K562 (cell line): Measurements from ENCODE around the gene ACCSL. TPM values are rescaled to one million over a fixed set of nuclear protein-coding genes. Genes with fewer than 3 reads are reported as not detected.

Experiments used
- ATAC-seq: fragments of 200-7000 bp; cut with Tn5 transposase; 3 replicates; pipeline ENCODE4 v1.9.1; 2020; ENCODE audit warnings: moderate library complexity
- BruUV-seq: library from RNA; stranded (reverse); fragments of 400-500 nt; replicated peaks from 2 replicates; lab custom pipeline; 2021; lab: Mats Ljungman, UMichigan
- CTCF ChIA-PET: fragments of 300-600 bp; formaldehyde crosslinking; extraction: SDS; loops from one replicate; lab custom pipeline; 2021; ENCODE audit warnings: low intra/inter-chr PET ratio; lab: Yijun Ruan, JAX
- POLR2A ChIA-PET: fragments of 300-600, 350-650 bp; sonication (Branson Sonifier 250); formaldehyde crosslinking; extraction: SDS; loops from one replicate; lab custom pipeline; 2021; ENCODE audit warnings: antibody characterized with exemption, inconsistent platforms; lab: Yijun Ruan, JAX
- DNase-seq, 4 experiments: peaks; one replicate each; pipeline versions ENCODE4 v3.0.0 to v3.0.0-alpha.2; 2011 to 2018; ENCODE audit warnings: low spot score in 3 of 4, mixed read lengths in 3 of 4; ENCODE audit errors: extremely low read depth in 1 of 4
- FAIRE-seq: peaks from 2 replicates; lab custom pipeline; 2011; peaks lifted over from hg19 to GRCh38; lab: Jason Lieb, UNC
- H2AFZ ChIP-seq: 2 replicates; pipeline ENCODE4 v1.6.0; 2011; ENCODE audit warnings: low read depth, low read length, control low read depth, inconsistent platforms
- H3K27ac ChIP-seq: fragments of 200-600 bp; 3 replicates; pipeline ENCODE4 v1.8.0; 2011; ENCODE audit warnings: low read depth, mild to moderate bottlenecking, control low read depth, inconsistent platforms, low read length, moderate library complexity, mixed read lengths; ENCODE audit errors: extremely low read depth
- H3K27me3 ChIP-seq, 2 experiments: fragments of 300-600 bp in 1 of 2; 2 replicates in 1 of 2; 3 replicates in 1 of 2; pipeline versions ENCODE4 v1.6.0 to v1.8.0; 2011; ENCODE audit warnings: inconsistent platforms in 2 of 2, low read length in 2 of 2, mild to moderate bottlenecking in 1 of 2, mixed read lengths in 1 of 2, moderate library complexity in 1 of 2; ENCODE audit not compliant: control insufficient read depth in 2 of 2, insufficient read depth in 2 of 2
- H3K36me3 ChIP-seq: fragments of 300-600 bp; 3 replicates; pipeline ENCODE4 v1.8.0; 2011; ENCODE audit warnings: mild to moderate bottlenecking, low read length, inconsistent platforms; ENCODE audit not compliant: control insufficient read depth, insufficient read depth
- H3K4me1 ChIP-seq, 2 experiments: fragments of 200-600 bp in 1 of 2; replicated peaks in 1 of 2; 2 replicates in 1 of 2; 3 replicates in 1 of 2; pipeline versions ENCODE4 v1.5.1 to v1.8.0; 2011; ENCODE audit warnings: inconsistent platforms in 2 of 2, low read length in 2 of 2, mild to moderate bottlenecking in 1 of 2, mixed read lengths in 1 of 2, moderate library complexity in 1 of 2; ENCODE audit not compliant: control insufficient read depth in 2 of 2, insufficient read depth in 2 of 2
- H3K4me2 ChIP-seq: 2 replicates; pipeline ENCODE4 v1.6.1; 2011; ENCODE audit warnings: low read length, control low read depth, inconsistent platforms, mixed read lengths; ENCODE audit not compliant: insufficient read depth
- H3K4me3 ChIP-seq: fragments of 200-600 bp; sonication (generic), shearing (Covaris generic); 2 replicates; pipeline ENCODE4 v1.5.1; 2016; ENCODE audit warnings: control low read depth, inconsistent platforms
- H3K79me2 ChIP-seq: fragments of 200-600 bp; 3 replicates; pipeline ENCODE4 v1.8.0; 2011; ENCODE audit warnings: low read length, inconsistent platforms; ENCODE audit not compliant: control insufficient read depth, insufficient read depth
- H3K9ac ChIP-seq, 2 experiments: 2 replicates each; pipeline versions ENCODE4 v1.6.0 to v1.6.1; 2011; ENCODE audit warnings: low read depth in 2 of 2, low read length in 2 of 2, control low read depth in 1 of 2, inconsistent platforms in 1 of 2, mild to moderate bottlenecking in 1 of 2, mixed read lengths in 1 of 2; ENCODE audit not compliant: insufficient read depth in 1 of 2
- H3K9me1 ChIP-seq: one replicate; pipeline ENCODE4 v1.6.0; 2011; ENCODE audit warnings: inconsistent platforms, mild to moderate bottlenecking, low read length, moderate library complexity; ENCODE audit not compliant: control insufficient read depth, insufficient read depth
- H3K9me3 ChIP-seq: replicated peaks from 2 replicates; pipeline ENCODE4 v1.5.1; 2011; ENCODE audit warnings: low read depth, low read length, inconsistent platforms; ENCODE audit not compliant: control insufficient read depth, insufficient read depth
- H4K20me1 ChIP-seq: replicated peaks from 2 replicates; pipeline ENCODE4 v1.6.1; 2011; ENCODE audit warnings: low read length, inconsistent platforms, mixed read lengths; ENCODE audit not compliant: control insufficient read depth, insufficient read depth
- CBX3 ChIP-seq, 2 experiments: IDR thresholded peaks; 1 replicate in 1 of 2; 2 replicates in 1 of 2; pipeline ENCODE4 v1.6.1; 2012; ENCODE audit warnings: inconsistent platforms in 2 of 2, low read length in 2 of 2, borderline replicate concordance in 1 of 2, control low read depth in 1 of 2
- CBX5 ChIP-seq: IDR thresholded peaks from 2 replicates; pipeline ENCODE4 v1.6.1; 2014; ENCODE audit warnings: low read depth, borderline replicate concordance
- NRF1 ChIP-seq, 2 experiments: fragments of 450-650 bp; IDR thresholded peaks in 1 of 2; conservative IDR thresholded peaks in 1 of 2; 2 replicates each; pipeline ENCODE4 v1.6.1; 2014; ENCODE audit warnings: mild to moderate bottlenecking in 2 of 2
- RBM39 ChIP-seq: fragments of 200-400 bp; formaldehyde crosslinking; optimal IDR thresholded peaks from 2 replicates; pipeline ENCODE3; 2018; ENCODE audit warnings: low read depth, low read length
- TRIM24 ChIP-seq, 2 experiments: fragments of 450-650 bp; IDR thresholded peaks; 2 replicates each; pipeline ENCODE4 v1.6.1; 2016
- TRIM28 ChIP-seq: fragments of 450-650 bp; IDR thresholded peaks from 2 replicates; pipeline ENCODE4 v1.6.1; 2017
- XRCC3 ChIP-seq: fragments of 450-650 bp; IDR thresholded peaks from 2 replicates; pipeline ENCODE4 v1.6.1; 2017; ENCODE audit warnings: mild to moderate bottlenecking, moderate library complexity
- WGBS: fragments of 100-300 bp; shearing (Covaris generic); methylation state at CpG from one replicate; pipeline ENCODE4 v1.1.6; 2016; ENCODE audit warnings: low coverage, mixed read lengths; ENCODE audit not compliant: insufficient coverage; ENCODE audit errors: missing lambda C conversion rate; 5-methylcytosine and 5-hydroxymethylcytosine counted together
- in situ Hi-C: fragments of 300-500 bp; cut with MboI; formaldehyde crosslinking; loops from 4 replicates; pipeline ENCODE4 v1.15.0; 2018; ENCODE audit warnings: inconsistent platforms, mixed read lengths
- intact Hi-C: fragments of 100-400 bp; cut with micrococcal nuclease; formaldehyde crosslinking; loops from 2 replicates; pipeline ENCODE4 v1.14.2; 2022
- polyA plus RNA-seq, 8 experiments: library from polyadenylated mRNA; depleted of rRNA in 4 of 8; stranded (reverse) in 5 of 8; unstranded in 3 of 8; fragments of >200 nt; fragmentation: Nextera tagmentation in 2 of 8; fragmentation: Illumina TruSeq in 1 of 8; extraction: Ambion mirVana in 2 of 8; extraction: Trizol in 1 of 8; gene quantifications; 2 replicates each; pipeline versions ENCODE4 v1.2.1 to v1.2.3, GENCODE V29; 2011 to 2014; ENCODE audit warnings: inconsistent platforms in 1 of 8, missing spikeins in 1 of 8
- total RNA-seq, 7 experiments: library from RNA; depleted of rRNA in 6 of 7; stranded (reverse); fragments of >200 nt in 6 of 7; fragmentation: Illumina TruSeq in 2 of 7; extraction: Trizol in 2 of 7; gene quantifications; 2 replicates each; pipeline versions ENCODE4 v1.2.1 to v1.2.3, GENCODE V29; 2011 to 2021; ENCODE audit warnings: low replicate concordance in 1 of 7

ACCSL gene
- total and polyA plus RNA-seq, 9 of the 15 experiments (the other 6 are each of a cell fraction or from before 2014, with no cell fraction given): not detected

- WGBS: 14% methylated on average over 1 of the region's 1 CpG
- CTCF ChIA-PET: no interaction called here
- BruUV-seq: no TSS peak
- in situ Hi-C loops (no loop called here), intact Hi-C loops (no loop called here)
- Histone ChIP-seq H3K27me3 (no peaks in the 10 kb centered on the region), H3K4me2 (no peak overlapping the region), H3K4me1 (no peaks in the 10 kb centered on the region), H3K9me3 (no peaks in the 10 kb centered on the region; the same call in 1 of the 2 replicates), H4K20me1 (no peaks in the 10 kb centered on the region), H3K4me3 (no peak overlapping the region), H3K9ac (no peak overlapping the region), H3K27ac (no peak overlapping the region), H2AFZ (no peak overlapping the region), H3K79me2 (no peaks in the 10 kb centered on the region), H3K36me3 (no peaks in the 10 kb centered on the region; the same call in 2 of the 3 replicates), H3K9me1 (no peaks in the 10 kb centered on the region)
- FAIRE-seq: no peak
- POLR2A ChIA-PET: interaction anchor here (0.9 to 2.2 kb wide), 3 partner anchors 10 to 248 kb away, joined by 3 to 11 read pairs (median 3); partner anchors contain the start of gene EXT2
- DNase-seq: no peak
- no peak for ATAC-seq
- TF ChIP-seq NRF1 (conservative IDR thresholded peaks at IDR 0.05 in 1 of 2, IDR thresholded peaks at IDR 0.05 in 1 of 2): no peak
- peak in 1 of 2 experiments; percentile 28; a peak in 1 of 4 replicates for TF ChIP-seq TRIM24 (IDR thresholded peaks at IDR 0.05)
- peak; percentile 79 for TF ChIP-seq CBX5
- 0 out of 2 replicates have a peak, but pooled peaks have one; percentile 27 for TF ChIP-seq XRCC3
- TF ChIP-seq RBM39: no peak
- TF ChIP-seq TRIM28: peak; percentile 83; the same call in 1 of the 2 replicates
- TF ChIP-seq CBX3 (IDR thresholded peaks at IDR 0.05; ENCODE audit: borderline replicate concordance in 1 of 2, low read length in 2 of 2): peak in 1 of 2 experiments; percentile 88; a peak in 2 of 3 replicates
Observed at GRCh38 chr11:44085330-44085729, 37.5 kb downstream of the ACCSL start.
